ENCODE data around the gene FLOT1. TPM values are rescaled to one million over a fixed set of nuclear protein-coding genes. Genes with fewer than 3 reads are reported as not detected.
"Not testable (repeated sequence)": the region's sequence is repeated elsewhere in the genome, so short reads cannot be mapped to it uniquely, and the experiment has no call there.

Gene FLOT1
- total RNA-seq, 1 donor from 2014 or later: 80.3 TPM

DNA sequence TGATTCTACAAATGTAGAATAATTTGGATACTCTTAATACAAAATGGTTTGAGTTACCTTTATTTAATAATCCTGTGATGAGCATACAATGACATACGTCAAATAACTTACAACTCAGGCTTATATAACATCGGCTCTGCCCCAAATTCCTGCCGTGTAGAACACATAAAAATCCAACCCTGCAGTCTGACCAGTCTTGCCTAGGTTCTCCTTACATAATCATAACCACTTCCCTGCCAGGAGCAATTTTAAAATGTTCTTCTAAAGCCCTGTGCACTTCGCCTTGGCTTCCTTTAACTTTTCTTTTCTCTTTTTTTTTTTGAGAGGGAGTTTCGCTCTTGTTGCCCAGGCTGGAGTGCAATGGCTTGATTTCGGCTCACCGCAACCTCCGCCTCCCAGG lies 18.1 kb upstream of the FLOT1 start:
- Histone ChIP-seq H3K27ac (no peak overlapping the region), H3F3A (ENCODE audit: low read depth) (peaks cover 25% of the 10 kb centered on the region), H3K4me1 (peaks cover 21% of the 10 kb centered on the region), H3K9ac (no peak overlapping the region), H3K36me3 (no peaks in the 10 kb centered on the region), H4K20me1 (ENCODE audit: low read depth) (no peaks in the 10 kb centered on the region), H3K4me3 (no peak overlapping the region), H3K9me3 (ENCODE audit: low read depth) (no peaks in the 10 kb centered on the region), H3K27me3 (no peaks in the 10 kb centered on the region), H3K79me2 (ENCODE audit: low read depth) (no peaks in the 10 kb centered on the region), H2AFZ (replicated peaks) (no peak overlapping the region), H3K4me2 (no peak overlapping the region)
- Mint-ChIP-seq H3K4me3 (peak overlapping the region; percentile 7), H3K27me3 (ENCODE audit: insufficient read depth, low read depth) (peaks cover 19% of the 10 kb centered on the region), H3K4me1 (peaks cover 46% of the 10 kb centered on the region), H3K27ac (peak overlapping the region; percentile 73), H3K36me3 (peaks cover 4% of the 10 kb centered on the region), H3K9me3 (peaks cover 7% of the 10 kb centered on the region)
- no peak for DNase-seq (ENCODE audit: low spot score)
- TF ChIP-seq EZH2phosphoT487 (IDR thresholded peaks at IDR 0.05) (no peak), EZH2 (IDR thresholded peaks at IDR 0.05) (no peak)
- TF ChIP-seq, protein P1, sequence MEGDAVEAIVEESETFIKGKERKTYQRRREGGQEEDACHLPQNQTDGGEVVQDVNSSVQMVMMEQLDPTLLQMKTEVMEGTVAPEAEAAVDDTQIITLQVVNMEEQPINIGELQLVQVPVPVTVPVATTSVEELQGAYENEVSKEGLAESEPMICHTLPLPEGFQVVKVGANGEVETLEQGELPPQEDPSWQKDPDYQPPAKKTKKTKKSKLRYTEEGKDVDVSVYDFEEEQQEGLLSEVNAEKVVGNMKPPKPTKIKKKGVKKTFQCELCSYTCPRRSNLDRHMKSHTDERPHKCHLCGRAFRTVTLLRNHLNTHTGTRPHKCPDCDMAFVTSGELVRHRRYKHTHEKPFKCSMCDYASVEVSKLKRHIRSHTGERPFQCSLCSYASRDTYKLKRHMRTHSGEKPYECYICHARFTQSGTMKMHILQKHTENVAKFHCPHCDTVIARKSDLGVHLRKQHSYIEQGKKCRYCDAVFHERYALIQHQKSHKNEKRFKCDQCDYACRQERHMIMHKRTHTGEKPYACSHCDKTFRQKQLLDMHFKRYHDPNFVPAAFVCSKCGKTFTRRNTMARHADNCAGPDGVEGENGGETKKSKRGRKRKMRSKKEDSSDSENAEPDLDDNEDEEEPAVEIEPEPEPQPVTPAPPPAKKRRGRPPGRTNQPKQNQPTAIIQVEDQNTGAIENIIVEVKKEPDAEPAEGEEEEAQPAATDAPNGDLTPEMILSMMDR (IDR thresholded peaks at IDR 0.05): no peak

DNA sequence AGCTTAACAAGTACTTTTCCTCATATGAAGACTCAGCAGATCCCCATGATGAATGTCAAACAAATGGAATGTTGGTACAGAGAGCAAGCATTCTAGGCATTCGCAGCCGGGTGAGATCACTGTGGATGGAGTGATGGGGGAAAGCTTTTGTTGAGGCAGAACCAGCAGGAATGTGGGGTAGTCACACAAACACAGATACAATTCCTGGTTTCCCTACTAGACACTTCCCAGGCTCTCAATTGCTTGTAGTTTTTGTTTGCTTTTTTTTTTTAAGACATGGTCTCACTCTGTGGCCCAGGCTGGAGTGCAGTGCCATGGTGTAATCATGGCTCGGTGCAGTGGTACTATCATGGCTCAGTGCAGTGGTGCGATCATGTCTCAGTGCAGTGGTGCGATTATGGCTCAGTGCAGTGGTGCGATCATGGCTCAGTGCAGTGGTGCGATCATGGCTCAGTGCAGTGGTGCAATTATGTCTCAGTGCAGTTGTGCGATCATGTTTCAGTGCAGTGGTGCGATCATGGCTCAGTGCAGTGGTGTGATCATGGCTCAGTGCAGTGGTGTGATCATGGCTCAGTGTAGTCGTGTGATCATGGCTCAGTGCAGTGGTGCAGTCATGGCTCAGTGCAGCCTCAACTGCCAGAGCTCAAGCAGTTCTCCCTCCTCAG lies 17.2 kb upstream of the FLOT1 start:
- no peak overlapping the region for H3K9ac ChIP-seq
- no peak overlapping the region for H3K4me3 ChIP-seq
- H3K27ac Mint-ChIP-seq: peak overlapping the region; percentile 44
- peaks cover 22% of the 10 kb centered on the region for H3F3A ChIP-seq (ENCODE audit: low read depth)
- peaks cover 19% of the 10 kb centered on the region for H3K27me3 Mint-ChIP-seq (ENCODE audit: insufficient read depth, low read depth)
- H3K4me1 Mint-ChIP-seq: peaks cover 38% of the 10 kb centered on the region
- no peaks in the 10 kb centered on the region for H3K27me3 ChIP-seq
- H2AFZ ChIP-seq (replicated peaks): no peak overlapping the region
- peak; percentile 28 for DNase-seq (ENCODE audit: low spot score)
- H3K36me3 Mint-ChIP-seq: peaks cover 4% of the 10 kb centered on the region
- H3K36me3 ChIP-seq: no peaks in the 10 kb centered on the region
- no peak overlapping the region for H3K4me2 ChIP-seq
- H3K79me2 ChIP-seq (ENCODE audit: low read depth): no peaks in the 10 kb centered on the region
- TF ChIP-seq EZH2 (IDR thresholded peaks at IDR 0.05): no peak
- no peak for TF ChIP-seq EZH2phosphoT487 (IDR thresholded peaks at IDR 0.05)
- TF ChIP-seq, protein P1 (IDR thresholded peaks at IDR 0.05): no peak
- H3K4me3 Mint-ChIP-seq: peak overlapping the region; percentile 24
- no peaks in the 10 kb centered on the region for H3K9me3 ChIP-seq (ENCODE audit: low read depth)
- H4K20me1 ChIP-seq (ENCODE audit: low read depth): no peaks in the 10 kb centered on the region
- peaks cover 7% of the 10 kb centered on the region for H3K9me3 Mint-ChIP-seq
- no peak overlapping the region for H3K27ac ChIP-seq
- H3K4me1 ChIP-seq: peaks cover 16% of the 10 kb centered on the region

DNA sequence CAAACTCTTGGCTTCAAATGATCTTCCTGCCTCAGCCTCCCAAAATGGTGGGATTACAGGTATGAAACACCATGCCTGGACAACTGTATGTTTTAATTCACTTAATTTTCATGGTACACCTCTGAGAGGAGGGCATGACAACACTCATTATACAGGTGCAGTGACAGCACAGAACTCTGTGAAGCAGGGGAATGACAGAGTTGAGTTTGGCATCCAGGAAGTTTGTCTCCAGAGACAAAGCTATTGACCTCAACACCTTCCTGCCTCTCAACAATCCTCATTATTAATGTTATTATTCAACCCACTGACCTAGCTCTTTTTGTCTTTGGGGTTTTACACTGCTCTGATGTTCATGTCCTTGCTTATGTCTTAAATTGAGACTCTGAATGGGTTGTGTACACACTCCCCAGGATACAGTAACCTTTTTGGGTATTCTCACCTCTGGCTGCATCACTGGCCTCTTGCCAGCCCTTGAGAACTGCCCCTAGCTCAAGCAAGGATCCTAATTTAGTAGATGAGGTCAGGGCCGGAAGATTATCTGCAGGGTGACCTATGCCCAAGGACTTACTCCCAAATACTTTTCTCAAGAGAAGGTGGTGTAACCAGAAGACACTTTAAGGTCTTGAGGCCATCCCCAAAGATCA lies 14.9 kb upstream of the FLOT1 start:
- no peak overlapping the region for H3K4me3 ChIP-seq
- no peak overlapping the region for H3K4me2 ChIP-seq
- no peaks in the 10 kb centered on the region for H4K20me1 ChIP-seq (ENCODE audit: low read depth)
- no peak overlapping the region for H3K9ac ChIP-seq
- Mint-ChIP-seq H3K36me3 (peaks cover 4% of the 10 kb centered on the region), H3K27me3 (ENCODE audit: insufficient read depth, low read depth) (peaks cover 21% of the 10 kb centered on the region), H3K9me3 (peaks cover 7% of the 10 kb centered on the region), H3K4me1 (peaks cover 24% of the 10 kb centered on the region), H3K27ac (peak overlapping the region; percentile 79), H3K4me3 (no peak overlapping the region)
- H2AFZ ChIP-seq (replicated peaks): no peak overlapping the region
- H3K79me2 ChIP-seq (ENCODE audit: low read depth): no peaks in the 10 kb centered on the region
- no peaks in the 10 kb centered on the region for H3K4me1 ChIP-seq
- no peaks in the 10 kb centered on the region for H3K36me3 ChIP-seq
- no peaks in the 10 kb centered on the region for H3K9me3 ChIP-seq (ENCODE audit: low read depth)
- H3K27ac ChIP-seq: no peak overlapping the region
- H3K27me3 ChIP-seq: no peaks in the 10 kb centered on the region
- no peak for DNase-seq (ENCODE audit: low spot score)
- peaks cover 7% of the 10 kb centered on the region for H3F3A ChIP-seq (ENCODE audit: low read depth)
- no peak for TF ChIP-seq EZH2phosphoT487 (IDR thresholded peaks at IDR 0.05)
- no peak for TF ChIP-seq EZH2 (IDR thresholded peaks at IDR 0.05)
- TF ChIP-seq, protein P1 (IDR thresholded peaks at IDR 0.05): no peak

DNA sequence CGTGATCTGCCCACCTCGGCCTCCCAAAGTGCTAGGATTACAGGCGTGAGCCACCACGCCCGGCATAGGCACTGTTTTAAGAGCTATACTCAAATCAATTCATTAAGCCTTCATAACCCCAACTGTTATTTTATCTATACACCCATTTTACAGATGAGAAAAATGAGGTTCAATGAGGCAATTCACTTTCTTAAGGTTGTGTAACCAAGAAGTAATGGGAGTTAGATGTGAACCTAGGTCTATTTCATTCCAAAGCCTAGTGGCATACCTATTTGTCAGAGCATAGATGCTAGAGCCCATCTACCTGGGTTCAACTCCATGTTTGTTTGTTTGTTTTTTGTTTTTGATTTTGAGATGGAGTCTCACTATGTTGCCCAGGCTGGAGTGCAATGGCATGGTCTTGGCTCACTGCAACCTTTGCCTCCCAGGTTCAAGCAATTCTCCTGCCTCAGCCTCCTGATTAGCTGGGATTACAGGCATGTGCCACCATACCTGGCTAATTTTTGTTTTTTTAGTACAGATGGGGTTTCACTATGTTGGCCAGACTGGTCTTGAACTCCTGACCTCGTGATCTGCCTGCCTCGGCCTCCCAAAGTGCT lies 14.0 kb upstream of the FLOT1 start:
- not testable (repeated sequence) for H3K27ac Mint-ChIP-seq
- peaks cover 21% of the 10 kb centered on the region for H3K27me3 Mint-ChIP-seq (ENCODE audit: insufficient read depth, low read depth)

More for the DNA sequence above, 14.0 kb upstream of the FLOT1 start:
- not testable (repeated sequence) for H3K36me3 ChIP-seq; H3K9me3 Mint-ChIP-seq; H3K4me3 ChIP-seq; H3K4me1 ChIP-seq; H3K27ac ChIP-seq; H4K20me1 ChIP-seq (ENCODE audit: low read depth); H3K79me2 ChIP-seq (ENCODE audit: low read depth); H3K4me2 ChIP-seq; H2AFZ ChIP-seq (replicated peaks); DNase-seq (ENCODE audit: low spot score); H3K9ac ChIP-seq; H3K9me3 ChIP-seq (ENCODE audit: low read depth); H3F3A ChIP-seq (ENCODE audit: low read depth); H3K36me3 Mint-ChIP-seq; H3K27me3 ChIP-seq; H3K4me3 Mint-ChIP-seq
- H3K4me1 Mint-ChIP-seq: peaks cover 21% of the 10 kb centered on the region
